Lung (tissue), 12 donors: ENCODE results near the gene SLC7A5. TPM values are rescaled to one million over a fixed set of nuclear protein-coding genes. Genes with fewer than 3 reads are reported as not detected.
"Not testable (repeated sequence)": the region's sequence is repeated elsewhere in the genome, so short reads cannot be mapped to it uniquely, and the experiment has no call there.

Experiments used
- ATAC-seq: fragments of 200-7000 bp; cut with Tn5 transposase; one replicate; pipeline ENCODE4 v1.9.1; 2020; ENCODE audit warnings: moderate number of reproducible peaks; ENCODE audit not compliant: insufficient read depth, low FRiP score
- DNase-seq, 3 donors: peaks; one replicate each; pipeline ENCODE4 v3.0.0-alpha.2; 2013 to 2017
- H3K27ac ChIP-seq, 2 donors: one replicate each; pipeline ENCODE4 v1.5.1; 2013; ENCODE audit warnings: mild to moderate bottlenecking in 2 of 2, moderate library complexity in 2 of 2, control low read depth in 1 of 2, inconsistent platforms in 1 of 2, low read depth in 1 of 2, low read length in 1 of 2
- H3K27me3 ChIP-seq, 3 donors: one replicate each; pipeline ENCODE4 v1.5.1; 2013; ENCODE audit warnings: low read length in 2 of 3; ENCODE audit not compliant: control insufficient read depth in 3 of 3, insufficient read depth in 3 of 3
- H3K36me3 ChIP-seq, 4 donors: one replicate each; pipeline ENCODE4 v1.5.1; 2013; ENCODE audit warnings: low read length in 4 of 4, mild to moderate bottlenecking in 1 of 4, moderate library complexity in 1 of 4; ENCODE audit not compliant: control insufficient read depth in 4 of 4, insufficient read depth in 4 of 4
- H3K4me1 ChIP-seq, 5 donors: one replicate each; pipeline ENCODE4 v1.5.1; 2013; ENCODE audit warnings: low read length in 5 of 5, mild to moderate bottlenecking in 2 of 5, moderate library complexity in 1 of 5; ENCODE audit not compliant: control insufficient read depth in 5 of 5, insufficient read depth in 5 of 5
- H3K4me3 ChIP-seq: one replicate; pipeline ENCODE4 v1.5.1; 2013; ENCODE audit warnings: mild to moderate bottlenecking, control low read depth, moderate library complexity
- H3K9ac ChIP-seq, 2 donors: one replicate each; pipeline ENCODE4 v1.5.1; 2013; ENCODE audit warnings: low read length in 2 of 2, control low read depth in 1 of 2; ENCODE audit not compliant: insufficient read depth in 1 of 2
- H3K9me3 ChIP-seq, 4 donors: one replicate each; pipeline ENCODE4 v1.5.1; 2013; ENCODE audit warnings: low read length in 3 of 4, mild to moderate bottlenecking in 1 of 4, moderate library complexity in 1 of 4; ENCODE audit not compliant: control insufficient read depth in 4 of 4, insufficient read depth in 3 of 4
- WGBS, 2 donors: extraction: QIAGEN DNeasy Blood & Tissue Kit; methylation state at CpG; one replicate each; pipeline ENCODE4 v1.1.7; 2013; 5-methylcytosine and 5-hydroxymethylcytosine counted together
- polyA plus RNA-seq, 2 donors: library from polyadenylated mRNA; stranded (reverse); fragments of 200-250 nt; gene quantifications; one replicate each; pipeline ENCODE4 v1.2.1, GENCODE V29; 2013
- total RNA-seq, 2 donors: library from RNA; depleted of rRNA in 1 of 2; stranded (reverse); fragments of >200 nt in 1 of 2; gene quantifications; one replicate each; pipeline ENCODE4 v1.2.1, GENCODE V29; 2014 to 2021
- TF ChIP-seq, protein P1 (sequence below): IDR thresholded peaks from 2 replicates; pipeline ENCODE4 v1.5.1; 2012; ENCODE audit warnings: mild to moderate bottlenecking; ENCODE audit errors: control extremely low read depth, extremely low read depth
- donor health status: control.
- donor health status: control.
- donor health status: Bipolar disorder and iron deficiency.
- donor health status: healthy.
- donor health status: DM: yes; HTN: yes; CAD: no.

Gene SLC7A5
- total and polyA plus RNA-seq, 4 donors, result 4.0 to 36.1 (median 19.8) TPM

DNA sequence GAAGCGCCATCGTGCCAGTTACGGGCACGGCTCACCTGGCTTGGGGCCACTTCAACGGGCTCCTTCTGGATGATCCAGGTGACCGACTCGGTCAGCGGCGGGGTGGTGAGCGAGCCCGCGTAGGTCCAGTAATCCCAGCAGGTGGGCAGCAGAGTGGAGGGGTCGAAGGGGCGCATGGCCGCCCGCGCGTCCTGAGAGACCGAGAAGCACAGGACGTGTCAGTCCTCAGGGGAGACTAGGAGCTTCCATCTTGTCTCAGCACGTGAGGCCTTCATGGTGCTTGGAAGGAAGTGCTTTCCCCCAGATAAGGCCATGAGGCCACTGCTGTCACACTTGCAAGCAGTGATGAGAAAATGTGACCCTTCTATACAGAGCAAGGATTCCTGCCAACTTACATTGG is 22.5 kb upstream of the SLC7A5 start:
- H3K27ac ChIP-seq, result no peak overlapping the region
- H3K9me3 ChIP-seq, result no peaks in the 10 kb centered on the region
- ATAC-seq (no peak), DNase-seq (no peak)
- TF ChIP-seq, protein P1, sequence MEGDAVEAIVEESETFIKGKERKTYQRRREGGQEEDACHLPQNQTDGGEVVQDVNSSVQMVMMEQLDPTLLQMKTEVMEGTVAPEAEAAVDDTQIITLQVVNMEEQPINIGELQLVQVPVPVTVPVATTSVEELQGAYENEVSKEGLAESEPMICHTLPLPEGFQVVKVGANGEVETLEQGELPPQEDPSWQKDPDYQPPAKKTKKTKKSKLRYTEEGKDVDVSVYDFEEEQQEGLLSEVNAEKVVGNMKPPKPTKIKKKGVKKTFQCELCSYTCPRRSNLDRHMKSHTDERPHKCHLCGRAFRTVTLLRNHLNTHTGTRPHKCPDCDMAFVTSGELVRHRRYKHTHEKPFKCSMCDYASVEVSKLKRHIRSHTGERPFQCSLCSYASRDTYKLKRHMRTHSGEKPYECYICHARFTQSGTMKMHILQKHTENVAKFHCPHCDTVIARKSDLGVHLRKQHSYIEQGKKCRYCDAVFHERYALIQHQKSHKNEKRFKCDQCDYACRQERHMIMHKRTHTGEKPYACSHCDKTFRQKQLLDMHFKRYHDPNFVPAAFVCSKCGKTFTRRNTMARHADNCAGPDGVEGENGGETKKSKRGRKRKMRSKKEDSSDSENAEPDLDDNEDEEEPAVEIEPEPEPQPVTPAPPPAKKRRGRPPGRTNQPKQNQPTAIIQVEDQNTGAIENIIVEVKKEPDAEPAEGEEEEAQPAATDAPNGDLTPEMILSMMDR, result no peak
- no peaks in the 10 kb centered on the region for H3K36me3 ChIP-seq
- 89 to 95% methylated on average over 21 of the region's 21 CpGs for WGBS, 2 donors
- H3K9ac ChIP-seq, result no peak overlapping the region
- no peak overlapping the region for H3K4me3 ChIP-seq
- peaks cover 0 to 1% (median 0%) of the 10 kb centered on the region in 5 donors for H3K4me1 ChIP-seq
- no peaks in the 10 kb centered on the region for H3K27me3 ChIP-seq

DNA sequence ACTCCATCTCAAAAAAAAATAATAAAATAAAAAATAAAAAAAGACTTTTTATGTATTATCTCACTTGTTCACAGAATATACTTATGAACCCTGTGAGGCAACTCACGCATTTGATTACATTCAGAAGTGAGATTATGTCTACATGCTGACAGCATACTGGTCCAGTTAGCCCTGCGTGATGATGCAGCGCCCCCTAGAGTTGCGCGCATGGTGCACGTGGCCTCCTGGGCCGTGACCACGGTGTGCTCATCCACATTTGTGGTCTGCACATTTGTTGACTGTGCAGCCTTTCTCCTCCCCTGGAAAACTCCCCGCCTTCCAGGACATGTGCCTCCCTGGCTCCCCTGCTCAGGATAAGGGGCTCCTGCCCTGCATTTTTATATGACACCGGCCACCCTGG is 20.5 kb upstream of the SLC7A5 start:
- H3K4me1 ChIP-seq, DNase-seq, H3K9me3 ChIP-seq, ATAC-seq, H3K27ac ChIP-seq, H3K27me3 ChIP-seq, H3K9ac ChIP-seq, H3K4me3 ChIP-seq, H3K36me3 ChIP-seq: not testable (repeated sequence)
- WGBS, 2 donors, result 74 to 88% methylated on average over 10 of the region's 10 CpGs

DNA sequence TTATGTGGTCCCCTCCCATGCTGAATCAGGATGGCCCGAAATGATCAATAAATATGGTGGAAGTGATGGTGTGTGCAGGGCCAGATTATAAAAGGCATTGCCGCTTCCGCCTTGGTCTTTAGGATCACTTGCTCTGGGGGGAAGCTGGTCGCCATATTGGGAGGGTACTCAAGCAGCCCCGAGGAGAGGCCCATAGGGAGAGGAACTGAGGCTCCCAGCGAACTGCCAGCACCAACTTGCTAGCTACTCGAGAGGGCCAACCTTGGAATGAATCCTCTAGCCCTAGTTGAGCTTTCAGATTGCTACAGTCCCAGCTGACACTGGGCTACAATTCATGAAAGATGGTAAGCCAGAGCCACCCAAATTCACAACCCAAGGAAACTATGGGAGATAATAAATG is 19.0 kb upstream of the SLC7A5 start:
- H3K27ac ChIP-seq, H3K36me3 ChIP-seq, H3K4me1 ChIP-seq, H3K27me3 ChIP-seq, H3K4me3 ChIP-seq, DNase-seq, H3K9ac ChIP-seq, H3K9me3 ChIP-seq, ATAC-seq: not testable (repeated sequence)
- WGBS, 2 donors, result 90 to 97% methylated on average over 7 of the region's 7 CpGs

- WGBS, 2 donors, result 28 to 43% methylated on average over 8 of the region's 8 CpGs
- not testable (repeated sequence) for H3K27me3 ChIP-seq, ATAC-seq, DNase-seq, H3K9me3 ChIP-seq, H3K9ac ChIP-seq, H3K27ac ChIP-seq, H3K4me3 ChIP-seq, H3K36me3 ChIP-seq, H3K4me1 ChIP-seq
These were observed 18.6 kb upstream of the SLC7A5 start for GRCh38 chr16:87887931-87888330.

GRCh38 chr16:87885371-87885967 is 16.2 kb upstream of the SLC7A5 start:
- DNase-seq, H3K27me3 ChIP-seq, H3K9me3 ChIP-seq, H3K4me1 ChIP-seq, H3K36me3 ChIP-seq, H3K4me3 ChIP-seq, H3K9ac ChIP-seq: not testable (repeated sequence)
- peak overlapping the region in 1 of 2 donors; percentile 5 for H3K27ac ChIP-seq
- 53 to 59% methylated on average over 8 of the region's 8 CpGs for WGBS, 2 donors
- ATAC-seq, result peak; percentile 66
